IMR-90 (cell line): ENCODE results near the gene MEF2C. TPM values are rescaled to one million over a fixed set of nuclear protein-coding genes. Genes with fewer than 3 reads are reported as not detected.

Source experiments
- ATAC-seq: fragments of 200-7000 bp; cut with Tn5 transposase; 2 replicates; pipeline ENCODE4 v1.9.1; 2020; ENCODE audit warnings: low read depth, mild to moderate bottlenecking, moderate library complexity
- BruUV-seq: library from RNA; stranded (reverse); fragments of 400-500 nt; replicated peaks from 2 replicates; lab custom pipeline; 2021; lab: Mats Ljungman, UMichigan
- CTCF ChIA-PET: fragments of 300-600 bp; formaldehyde crosslinking; extraction: SDS; loops from one replicate; lab custom pipeline; 2021; ENCODE audit warnings: antibody characterized with exemption; lab: Yijun Ruan, JAX
- POLR2A ChIA-PET: fragments of 300-600 bp; sonication (Branson Sonifier 250); formaldehyde crosslinking; loops from one replicate; lab custom pipeline; 2022; ENCODE audit warnings: antibody characterized with exemption; ENCODE audit not compliant: unreplicated experiment; lab: Charles Lee
- DNase-seq: peaks from one replicate; pipeline ENCODE4 v3.0.0; 2013
- H2AFZ ChIP-seq: replicated peaks from 2 replicates; pipeline ENCODE3; 2013; ENCODE audit warnings: low read length, mild to moderate bottlenecking; ENCODE audit not compliant: poor library complexity
- H2AK5ac ChIP-seq: 2 replicates; pipeline ENCODE4 v1.6.1; 2013; ENCODE audit warnings: low read depth, low read length, inconsistent platforms
- H2AK9ac ChIP-seq: replicated peaks from 2 replicates; pipeline ENCODE3; 2013; ENCODE audit warnings: mild to moderate bottlenecking, low read depth, low read length, moderate library complexity; ENCODE audit not compliant: poor library complexity
- H2BK120ac ChIP-seq: 2 replicates; pipeline ENCODE4 v1.6.1; 2013; ENCODE audit warnings: low read depth, low read length, inconsistent platforms
- H2BK15ac ChIP-seq: 3 replicates; pipeline ENCODE4 v1.6.1; 2013; ENCODE audit warnings: low read depth, low read length, inconsistent platforms
- H2BK20ac ChIP-seq: 2 replicates; pipeline ENCODE4 v1.6.1; 2013; ENCODE audit warnings: low read depth, mild to moderate bottlenecking, inconsistent platforms, low read length, moderate library complexity
- H2BK5ac ChIP-seq: 2 replicates; pipeline ENCODE4 v1.6.1; 2013; ENCODE audit warnings: mild to moderate bottlenecking, low read depth, low read length, inconsistent platforms; ENCODE audit not compliant: poor library complexity, severe bottlenecking
- H3K14ac ChIP-seq: replicated peaks from 2 replicates; pipeline ENCODE4 v1.6.1; 2013; ENCODE audit warnings: low read depth, low read length, inconsistent platforms
- H3K18ac ChIP-seq: 2 replicates; pipeline ENCODE4 v1.6.1; 2013; ENCODE audit warnings: low read depth, low read length, control low read depth
- H3K23ac ChIP-seq: 2 replicates; pipeline ENCODE4 v1.6.1; 2013; ENCODE audit warnings: low read depth, low read length, inconsistent platforms
- H3K27ac ChIP-seq: 2 replicates; pipeline ENCODE4 v1.5.1; 2013; ENCODE audit warnings: mild to moderate bottlenecking, control low read depth, low read length; ENCODE audit not compliant: insufficient read depth
- H3K27me3 ChIP-seq: 2 replicates; pipeline ENCODE4 v1.6.1; 2013; ENCODE audit warnings: low read length; ENCODE audit not compliant: control insufficient read depth, insufficient read depth
- H3K36me3 ChIP-seq: 2 replicates; pipeline ENCODE4 v1.6.1; 2013; ENCODE audit warnings: low read length, mixed read lengths; ENCODE audit not compliant: control insufficient read depth, insufficient read depth
- H3K4ac ChIP-seq: 2 replicates; pipeline ENCODE4 v1.6.1; 2013; ENCODE audit warnings: low read depth, low read length, inconsistent platforms
- H3K4me1 ChIP-seq: 2 replicates; pipeline ENCODE4 v1.6.1; 2013; ENCODE audit warnings: low read length, mixed read lengths; ENCODE audit not compliant: control insufficient read depth, insufficient read depth
- H3K4me2 ChIP-seq: 2 replicates; pipeline ENCODE4 v1.6.1; 2013; ENCODE audit warnings: low read depth, mild to moderate bottlenecking, control low read depth, low read length, moderate library complexity
- H3K4me3 ChIP-seq: 2 replicates; pipeline ENCODE4 v1.5.1; 2013; ENCODE audit warnings: low read depth, mild to moderate bottlenecking, control low read depth, low read length, moderate library complexity; ENCODE audit not compliant: insufficient read depth
- H3K56ac ChIP-seq: 2 replicates; pipeline ENCODE4 v1.6.1; 2013; ENCODE audit warnings: low read length, inconsistent platforms; ENCODE audit not compliant: insufficient read depth; ENCODE audit errors: extremely low read depth
- H3K79me1 ChIP-seq, 2 experiments: 2 replicates each; pipeline ENCODE4 v1.6.1; 2013; ENCODE audit warnings: low read length in 2 of 2, inconsistent platforms in 1 of 2, low read depth in 1 of 2
- H3K9ac ChIP-seq: 2 replicates; pipeline ENCODE4 v1.6.1; 2013; ENCODE audit warnings: low read depth, low read length, control low read depth
- H3K9me1 ChIP-seq: 2 replicates; pipeline ENCODE4 v1.6.1; 2013; ENCODE audit warnings: low read length, inconsistent platforms; ENCODE audit not compliant: insufficient read depth
- H3K9me3 ChIP-seq: 2 replicates; pipeline ENCODE4 v1.6.1; 2013; ENCODE audit warnings: low read length; ENCODE audit not compliant: control insufficient read depth, insufficient read depth
- H4K20me1 ChIP-seq: 2 replicates; pipeline ENCODE4 v1.6.1; 2013; ENCODE audit warnings: low read length, inconsistent platforms; ENCODE audit not compliant: insufficient read depth
- H4K5ac ChIP-seq: 2 replicates; pipeline ENCODE4 v1.6.1; 2013; ENCODE audit warnings: mild to moderate bottlenecking, low read depth, low read length, control low read depth
- H4K8ac ChIP-seq, 2 experiments: 2 replicates each; pipeline ENCODE4 v1.6.1; 2013; ENCODE audit warnings: low read depth in 2 of 2, low read length in 2 of 2, control low read depth in 1 of 2, inconsistent platforms in 1 of 2
- H4K91ac ChIP-seq: 2 replicates; pipeline ENCODE4 v1.6.1; 2013; ENCODE audit warnings: low read depth, low read length, inconsistent platforms; ENCODE audit not compliant: insufficient read depth
- BHLHE40 ChIP-seq: fragments of 150-350 bp; IDR thresholded peaks from 2 replicates; pipeline ENCODE4 v1.6.1; 2016; ENCODE audit warnings: mild to moderate bottlenecking, low read depth, low read length
- CEBPB ChIP-seq: IDR thresholded peaks from 2 replicates; pipeline ENCODE4 v1.6.1; 2012; ENCODE audit warnings: low read depth, low read length, improper control_type of control experiment
- CHD1 ChIP-seq: IDR thresholded peaks from 2 replicates; pipeline ENCODE4 v1.6.1; 2012; ENCODE audit warnings: low read depth, low read length, improper control_type of control experiment
- CTCF ChIP-seq: conservative IDR thresholded peaks from 2 replicates; pipeline ENCODE4 v1.5.1; 2012; ENCODE audit warnings: mild to moderate bottlenecking, low read depth, low read length, improper control_type of control experiment
- ELK1 ChIP-seq: fragments of 150-350 bp; IDR thresholded peaks from 2 replicates; pipeline ENCODE4 v1.6.1; 2016; ENCODE audit warnings: low read depth, mild to moderate bottlenecking, low read length, moderate library complexity, borderline replicate concordance
- FOS ChIP-seq: fragments of 150-350 bp; IDR thresholded peaks from 2 replicates; pipeline ENCODE4 v1.6.1; 2016; ENCODE audit warnings: low read depth, low read length
- MAFK ChIP-seq: IDR thresholded peaks from 2 replicates; pipeline ENCODE4 v1.6.1; 2012; ENCODE audit warnings: low read depth, low read length, improper control_type of control experiment
- MAZ ChIP-seq: IDR thresholded peaks from 2 replicates; pipeline ENCODE4 v1.6.1; 2012; ENCODE audit warnings: low read depth, mild to moderate bottlenecking, low read length, improper control_type of control experiment, moderate library complexity, borderline replicate concordance
- MXI1 ChIP-seq: IDR thresholded peaks from 2 replicates; pipeline ENCODE4 v1.6.1; 2012; ENCODE audit warnings: low read depth, mild to moderate bottlenecking, low read length, moderate library complexity, borderline replicate concordance
- NFE2L2 ChIP-seq: fragments of 150-350 bp; IDR thresholded peaks from 2 replicates; pipeline ENCODE4 v1.6.1; 2016; ENCODE audit warnings: low read depth, mild to moderate bottlenecking, low read length
- POLR2A ChIP-seq: IDR thresholded peaks from 2 replicates; pipeline ENCODE4 v1.6.1; 2012; ENCODE audit warnings: mild to moderate bottlenecking, low read depth, low read length
- RAD21 ChIP-seq: IDR thresholded peaks from 2 replicates; pipeline ENCODE4 v1.6.1; 2012; ENCODE audit warnings: low read length, improper control_type of control experiment
- RCOR1 ChIP-seq: IDR thresholded peaks from 2 replicates; pipeline ENCODE4 v1.6.1; 2012; ENCODE audit warnings: mild to moderate bottlenecking, low read length, improper control_type of control experiment; ENCODE audit not compliant: insufficient replicate concordance
- RFX5 ChIP-seq: IDR thresholded peaks from 2 replicates; pipeline ENCODE4 v1.8.0; 2012; ENCODE audit warnings: low read depth, mild to moderate bottlenecking, low read length, moderate library complexity
- SMC3 ChIP-seq: fragments of 150-350 bp; IDR thresholded peaks from 2 replicates; pipeline ENCODE4 v1.6.1; 2016; ENCODE audit warnings: low read depth, mild to moderate bottlenecking, antibody characterized with exemption, low read length, moderate library complexity
- USF2 ChIP-seq: fragments of 150-350 bp; IDR thresholded peaks from 2 replicates; pipeline ENCODE4 v1.6.1; 2017; ENCODE audit warnings: mild to moderate bottlenecking, antibody characterized with exemption, low read length, low read depth
- WGBS, 2 experiments: methylation state at CpG; one replicate each; pipeline versions ENCODE4 v1.1.5 to v1.1.7; 2013; ENCODE audit warnings: missing lambda C conversion rate in 2 of 2; ENCODE audit not compliant: insufficient read length in 1 of 2; ENCODE audit errors: extremely low coverage in 2 of 2; 5-methylcytosine and 5-hydroxymethylcytosine counted together
- dilution Hi-C: fragments of 300-500 bp; cut with HindIII; formaldehyde crosslinking; loops from one replicate; pipeline ENCODE4 v1.14.3; 2018; ENCODE audit warnings: low sequenced_read_pairs; ENCODE audit not compliant: unreplicated experiment
- in situ Hi-C: fragments of 300-500 bp; cut with MboI; formaldehyde crosslinking; loops from 3 replicates; pipeline ENCODE4 v1.14.3; 2019; ENCODE audit warnings: low sequenced_read_pairs, inconsistent platforms, mixed read lengths
- intact Hi-C: fragments of 100-400 bp; cut with micrococcal nuclease; formaldehyde crosslinking; loops from 2 replicates; pipeline ENCODE4 v1.10.0; 2022
- polyA plus RNA-seq, 3 experiments: library from polyadenylated mRNA; depleted of rRNA; stranded (reverse); fragments of >200 nt; gene quantifications; 2 replicates each; pipeline ENCODE4 v1.2.3, GENCODE V29; 2012; ENCODE audit warnings: low replicate concordance in 1 of 3
- total RNA-seq: library from RNA; depleted of rRNA; stranded (reverse); fragments of >200 nt; gene quantifications from 2 replicates; pipeline ENCODE4 v1.2.3, GENCODE V29; 2012

The MEF2C gene
- total and polyA plus RNA-seq, 2 of the 4 experiments (the other 2 are of a cell fraction) = 1.5 to 6.8 TPM

- in situ Hi-C loops (no loop called here), intact Hi-C loops (no loop called here), dilution Hi-C loops (no loop called here)
- H3K36me3 ChIP-seq = no peaks in the 10 kb centered on the region
- no peak overlapping the region for H3K4ac ChIP-seq
- H2AFZ ChIP-seq = no peak overlapping the region
- no peak overlapping the region for H3K27ac ChIP-seq
- ATAC-seq = no peak
- H3K9me3 ChIP-seq = no peaks in the 10 kb centered on the region
- no peak overlapping the region for H4K5ac ChIP-seq
- no peak overlapping the region for H4K8ac ChIP-seq
- H3K4me2 ChIP-seq = no peak overlapping the region
- H2AK9ac ChIP-seq = no peak overlapping the region
- no peaks in the 10 kb centered on the region; the same call in 1 of the 2 replicates for H3K9me1 ChIP-seq
- H3K23ac ChIP-seq = no peak overlapping the region
- no peaks in the 10 kb centered on the region for H4K20me1 ChIP-seq
- H3K4me3 ChIP-seq = no peak overlapping the region
- TF ChIP-seq ELK1 = no peak
- TF ChIP-seq SMC3 = no peak
- no peak for TF ChIP-seq RCOR1
- no peak for TF ChIP-seq USF2
- TF ChIP-seq MXI1 = no peak
- no peak for TF ChIP-seq POLR2A
- TF ChIP-seq MAZ = no peak
- TF ChIP-seq CHD1 = no peak
- no peak for TF ChIP-seq FOS
- no peak for TF ChIP-seq CTCF
- TF ChIP-seq CEBPB = no peak
- no peak for TF ChIP-seq BHLHE40
- TF ChIP-seq RFX5 = no peak
- TF ChIP-seq RAD21 = no peak
- no peak for TF ChIP-seq MAFK
- no peak for TF ChIP-seq NFE2L2
- no peak overlapping the region for H2BK15ac ChIP-seq
- no peak overlapping the region for H2BK20ac ChIP-seq
- no peak overlapping the region for H4K91ac ChIP-seq
- H3K56ac ChIP-seq = no peak overlapping the region
- H3K14ac ChIP-seq = no peak overlapping the region
- BruUV-seq = no TSS peak
- CTCF ChIA-PET = no interaction called here
- H3K9ac ChIP-seq = no peak overlapping the region
- POLR2A ChIA-PET = no interaction called here
- no peak for DNase-seq
- no peak overlapping the region for H2BK5ac ChIP-seq
- no peaks in the 10 kb centered on the region for H3K4me1 ChIP-seq
- WGBS, 2 experiments = no CpG with 5 or more reads among the region's 1 CpG
- H2BK120ac ChIP-seq = no peak overlapping the region
- H3K27me3 ChIP-seq = no peaks in the 10 kb centered on the region
- no peaks in the 10 kb centered on the region for H3K79me1 ChIP-seq
- H3K18ac ChIP-seq = no peak overlapping the region
- no peak overlapping the region for H2AK5ac ChIP-seq
Observed at GRCh38 chr5:88847420-88847819, 35.6 kb downstream of the MEF2C start.
